NCI-H524 (cell line): Measurements from ENCODE around the gene FAM107A.

Source experiments
- DNase-seq, 2 experiments: peaks; one replicate each; lab custom pipeline; 2025; lab: John Stamatoyannopoulos, UW

Gene FAM107A

GRCh38 chr3:58567251-58567515 lies 10.0 kb downstream of the FAM107A start:
- DNase-seq, result no peak

- no peak for DNase-seq
Measured at GRCh38 chr3:58566398-58567250, 10.6 kb downstream of the FAM107A start.

GRCh38 chr3:58565621-58566397 lies 11.4 kb downstream of the FAM107A start:
- no peak for DNase-seq

- DNase-seq, result no peak
Measured at GRCh38 chr3:58564456-58565160, 12.6 kb downstream of the FAM107A start.

- no peak for DNase-seq
Measured at GRCh38 chr3:58564054-58564453, 13.1 kb downstream of the FAM107A start.

- DNase-seq, result no peak
Measured at GRCh38 chr3:58563386-58564035, 13.7 kb downstream of the FAM107A start.

GRCh38 chr3:58562498-58562897 lies 14.7 kb downstream of the FAM107A start:
- DNase-seq, result no peak

GRCh38 chr3:58560771-58561311 lies 16.4 kb downstream of the FAM107A start:
- DNase-seq, result peak; percentile 36 to 58

GRCh38 chr3:58559586-58559985 lies 17.6 kb downstream of the FAM107A start:
- DNase-seq, result no peak

GRCh38 chr3:58557491-58557890 lies 19.7 kb downstream of the FAM107A start:
- no peak for DNase-seq

- peak; percentile 98 for DNase-seq
Measured at GRCh38 chr3:58556761-58557221, 20.4 kb downstream of the FAM107A start.

- no peak for DNase-seq
Measured at GRCh38 chr3:58556001-58556400, 21.2 kb downstream of the FAM107A start.

GRCh38 chr3:58555203-58555602 lies 22.0 kb downstream of the FAM107A start:
- peak in 1 of 2 experiments; percentile 39 for DNase-seq

GRCh38 chr3:58553003-58553402 lies 24.2 kb downstream of the FAM107A start:
- no peak for DNase-seq

GRCh38 chr3:58551636-58552180 lies 25.5 kb downstream of the FAM107A start:
- DNase-seq, result no peak

GRCh38 chr3:58544541-58544940 lies 32.6 kb downstream of the FAM107A start:
- no peak for DNase-seq

- no peak for DNase-seq
Measured at GRCh38 chr3:58540176-58540858, 36.9 kb downstream of the FAM107A start.

- DNase-seq, result no peak
Measured at GRCh38 chr3:58539626-58540025, 37.6 kb downstream of the FAM107A start.

GRCh38 chr3:58537412-58538301 lies 39.5 kb downstream of the FAM107A start:
- DNase-seq, result no peak
